Sigmoid colon (tissue), 4 donors: Measurements from ENCODE around the gene MTF2.

ENCODE experiments used
- EP300 ChIP-seq, 4 donors: sonication (generic); formaldehyde crosslinking; IDR thresholded peaks; one replicate each; pipeline ENCODE4 v1.6.1; 2017; ENCODE audit warnings: antibody characterized with exemption in 4 of 4
- POLR2A ChIP-seq, 2 donors: fragments of 450-650 bp; IDR thresholded peaks; one replicate each; pipeline ENCODE4 v1.6.1; 2016; ENCODE audit warnings: antibody characterized with exemption in 2 of 2, mild to moderate bottlenecking in 2 of 2, moderate library complexity in 2 of 2
- POLR2AphosphoS5 ChIP-seq, 4 donors: sonication (generic); formaldehyde crosslinking; IDR thresholded peaks; one replicate each; pipeline ENCODE4 v1.6.1; 2017; ENCODE audit warnings: antibody characterized with exemption in 4 of 4
- TF ChIP-seq, protein P1 (sequence below), 4 experiments: fragments of 450-650 bp in 3 of 4; fragments of 200-600 bp in 1 of 4; IDR thresholded peaks; one replicate each; pipeline ENCODE4 v1.5.1; 2016 to 2019; ENCODE audit warnings: antibody characterized with exemption in 4 of 4, mild to moderate bottlenecking in 3 of 4, moderate library complexity in 2 of 4

DNA sequence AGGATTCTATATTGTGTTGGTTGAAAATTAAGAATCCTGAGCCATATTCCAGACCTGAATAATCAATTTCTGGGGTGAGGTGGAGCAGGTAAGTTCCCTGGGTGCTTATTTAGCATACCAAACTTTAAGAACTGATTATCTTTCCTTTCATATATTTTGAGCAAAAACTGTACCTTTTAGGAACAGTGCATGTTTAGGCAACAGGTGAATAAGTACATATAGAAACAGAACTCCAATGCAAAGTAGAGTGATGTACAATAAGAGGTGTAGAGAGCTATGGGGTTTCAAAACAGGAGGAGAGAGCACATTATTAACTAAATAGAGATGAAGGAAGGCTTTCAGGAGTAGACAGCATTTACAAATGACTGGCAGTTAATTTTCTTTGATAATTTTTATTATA lies 72.4 kb downstream of the MTF2 start:
- TF ChIP-seq, protein P1, sequence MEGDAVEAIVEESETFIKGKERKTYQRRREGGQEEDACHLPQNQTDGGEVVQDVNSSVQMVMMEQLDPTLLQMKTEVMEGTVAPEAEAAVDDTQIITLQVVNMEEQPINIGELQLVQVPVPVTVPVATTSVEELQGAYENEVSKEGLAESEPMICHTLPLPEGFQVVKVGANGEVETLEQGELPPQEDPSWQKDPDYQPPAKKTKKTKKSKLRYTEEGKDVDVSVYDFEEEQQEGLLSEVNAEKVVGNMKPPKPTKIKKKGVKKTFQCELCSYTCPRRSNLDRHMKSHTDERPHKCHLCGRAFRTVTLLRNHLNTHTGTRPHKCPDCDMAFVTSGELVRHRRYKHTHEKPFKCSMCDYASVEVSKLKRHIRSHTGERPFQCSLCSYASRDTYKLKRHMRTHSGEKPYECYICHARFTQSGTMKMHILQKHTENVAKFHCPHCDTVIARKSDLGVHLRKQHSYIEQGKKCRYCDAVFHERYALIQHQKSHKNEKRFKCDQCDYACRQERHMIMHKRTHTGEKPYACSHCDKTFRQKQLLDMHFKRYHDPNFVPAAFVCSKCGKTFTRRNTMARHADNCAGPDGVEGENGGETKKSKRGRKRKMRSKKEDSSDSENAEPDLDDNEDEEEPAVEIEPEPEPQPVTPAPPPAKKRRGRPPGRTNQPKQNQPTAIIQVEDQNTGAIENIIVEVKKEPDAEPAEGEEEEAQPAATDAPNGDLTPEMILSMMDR (IDR thresholded peaks at IDR 0.05) = no peak
- TF ChIP-seq POLR2A (IDR thresholded peaks at IDR 0.05) = no peak
- no peak for TF ChIP-seq EP300 (IDR thresholded peaks at IDR 0.05)
- no peak for TF ChIP-seq POLR2AphosphoS5 (IDR thresholded peaks at IDR 0.05)
